Activated CD4-positive, alpha-beta memory T cell treated with anti-CD3 and anti-CD28 coated beads, Interleukin-2, amount 10 ng/mL, durations not matched to agents 7 days and 5 days (primary cell): ENCODE measurements around the gene ALK. TPM values are rescaled to one million over a fixed set of nuclear protein-coding genes. Genes with fewer than 3 reads are reported as not detected.

Source experiments
- CTCF ChIA-PET: fragments of 350-600 bp; sonication (Branson Sonifier 250); formaldehyde crosslinking; loops from one replicate; lab custom pipeline; 2021; ENCODE audit warnings: antibody characterized with exemption, inconsistent platforms; lab: Charles Lee
- POLR2A ChIA-PET: fragments of 350-600 bp; sonication (Branson Sonifier 250); formaldehyde crosslinking; loops from one replicate; lab custom pipeline; 2021; ENCODE audit warnings: antibody characterized with exemption; lab: Charles Lee
- DNase-seq: peaks from one replicate; pipeline ENCODE4 v3.0.0-alpha.2; 2020
- H3K27ac Mint-ChIP-seq: one replicate; pipeline ENCODE4 v1.8.0; 2021; ENCODE audit warnings: mild to moderate bottlenecking, mixed read lengths
- H3K27me3 Mint-ChIP-seq: one replicate; pipeline ENCODE4 v1.8.0; 2021; ENCODE audit warnings: mixed read lengths
- H3K36me3 Mint-ChIP-seq: one replicate; pipeline ENCODE4 v1.8.0; 2021; ENCODE audit warnings: low read depth, mixed read lengths
- H3K4me1 Mint-ChIP-seq: one replicate; pipeline ENCODE4 v1.8.0; 2021; ENCODE audit warnings: mixed read lengths
- H3K4me3 Mint-ChIP-seq: one replicate; pipeline ENCODE4 v1.8.0; 2021; ENCODE audit warnings: mild to moderate bottlenecking, mixed read lengths
- H3K9me3 Mint-ChIP-seq: one replicate; pipeline ENCODE4 v1.8.0; 2021; ENCODE audit warnings: mixed read lengths
- total RNA-seq, 2 experiments: library from RNA; stranded (reverse); gene quantifications; one replicate each; pipeline ENCODE4 v1.2.3, GENCODE V29; 2021

ALK gene
- total RNA-seq, 2 experiments from 2014 or later = not detected

DNA sequence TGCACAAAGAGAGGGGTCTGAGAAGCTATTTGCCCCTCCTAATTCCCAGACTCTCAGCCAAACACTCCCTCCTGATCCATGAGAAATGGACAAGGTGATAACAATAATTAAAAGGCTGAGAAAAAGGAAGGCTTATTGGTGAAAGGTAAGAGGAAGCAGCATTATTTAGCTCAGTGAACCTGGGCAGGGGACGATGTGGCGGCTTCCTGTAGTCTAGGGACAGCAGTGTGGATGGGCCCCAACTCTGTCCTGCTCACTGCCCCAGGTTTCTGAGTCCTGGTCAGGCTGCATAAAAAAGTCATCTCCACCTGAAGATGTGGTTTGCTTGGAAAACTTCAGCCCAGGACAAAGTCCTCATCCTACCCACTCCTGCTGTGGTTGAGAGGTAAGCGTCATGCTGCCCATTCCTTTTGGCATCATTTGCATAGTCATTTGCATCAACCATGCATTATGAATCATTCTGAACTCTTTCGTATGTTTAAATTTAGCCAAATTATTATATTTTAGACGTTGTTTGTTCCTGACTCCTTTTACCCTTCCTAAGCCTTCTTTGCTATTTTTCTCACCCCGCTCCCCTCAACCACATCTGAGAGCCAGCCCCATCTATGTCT lies 679.3 kb downstream of the ALK start:
- H3K27ac Mint-ChIP-seq = no peak overlapping the region
- POLR2A ChIA-PET = interaction anchor here (0.5 kb wide), 1 partner anchor 181 kb away, joined by 3 read pairs; no protein-coding TSS in a partner anchor
- no peaks in the 10 kb centered on the region for H3K4me1 Mint-ChIP-seq
- no peaks in the 10 kb centered on the region for H3K36me3 Mint-ChIP-seq
- CTCF ChIA-PET = no interaction called here
- DNase-seq = no peak
- no peaks in the 10 kb centered on the region for H3K9me3 Mint-ChIP-seq
- H3K27me3 Mint-ChIP-seq = peaks cover 5% of the 10 kb centered on the region
- no peak overlapping the region for H3K4me3 Mint-ChIP-seq

DNA sequence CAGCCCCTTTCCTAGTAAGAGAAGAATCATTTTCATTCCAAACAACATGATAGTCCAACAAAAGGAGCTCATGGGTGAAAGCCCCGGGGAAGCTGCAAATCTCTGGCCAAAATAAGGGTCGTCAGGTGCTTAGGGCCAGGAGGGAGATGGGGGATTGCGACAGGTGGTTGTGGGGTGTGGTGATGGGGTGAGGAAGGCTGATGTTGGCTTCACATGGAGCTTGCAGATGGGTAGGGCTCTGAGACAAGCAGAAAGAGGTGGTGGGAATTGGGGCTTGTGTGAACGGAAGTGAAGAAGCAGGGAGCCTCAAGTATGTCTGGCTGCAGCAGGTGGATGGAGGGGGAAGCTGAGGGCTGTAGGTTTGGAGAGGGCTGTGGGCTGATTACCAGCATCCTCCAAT lies 680.0 kb downstream of the ALK start:
- H3K27me3 Mint-ChIP-seq = peaks cover 5% of the 10 kb centered on the region
- CTCF ChIA-PET = no interaction called here
- no peaks in the 10 kb centered on the region for H3K9me3 Mint-ChIP-seq
- no peak overlapping the region for H3K27ac Mint-ChIP-seq
- DNase-seq = no peak
- POLR2A ChIA-PET = interaction anchor here (0.5 kb wide), 1 partner anchor 182 kb away, joined by 3 read pairs; no protein-coding TSS in a partner anchor
- no peak overlapping the region for H3K4me3 Mint-ChIP-seq
- no peaks in the 10 kb centered on the region for H3K36me3 Mint-ChIP-seq
- no peaks in the 10 kb centered on the region for H3K4me1 Mint-ChIP-seq

DNA sequence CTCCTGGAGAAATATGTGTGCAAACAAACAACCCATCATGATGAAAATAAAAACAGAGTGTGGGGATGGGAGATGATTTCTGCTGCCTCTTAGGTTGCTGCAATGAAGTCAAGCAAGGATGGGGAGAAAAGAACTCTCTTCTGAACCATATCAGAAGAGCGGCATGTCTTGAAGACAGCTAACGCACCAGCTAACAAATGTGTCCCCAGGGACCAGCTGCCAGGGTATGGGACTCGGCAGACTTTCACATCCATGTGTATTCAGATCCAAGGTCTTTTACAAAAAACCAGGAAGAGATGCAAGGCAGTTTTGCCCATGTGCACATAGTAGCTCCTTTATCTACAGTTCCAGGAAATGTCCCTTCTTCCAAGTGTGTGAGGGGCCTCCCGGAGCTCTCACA lies 680.8 kb downstream of the ALK start:
- Mint-ChIP-seq H3K4me3 (no peak overlapping the region), H3K36me3 (no peaks in the 10 kb centered on the region), H3K9me3 (no peaks in the 10 kb centered on the region), H3K4me1 (no peaks in the 10 kb centered on the region), H3K27ac (no peak overlapping the region), H3K27me3 (peaks cover 5% of the 10 kb centered on the region)
- POLR2A ChIA-PET = no interaction called here
- CTCF ChIA-PET = no interaction called here
- DNase-seq = no peak

DNA sequence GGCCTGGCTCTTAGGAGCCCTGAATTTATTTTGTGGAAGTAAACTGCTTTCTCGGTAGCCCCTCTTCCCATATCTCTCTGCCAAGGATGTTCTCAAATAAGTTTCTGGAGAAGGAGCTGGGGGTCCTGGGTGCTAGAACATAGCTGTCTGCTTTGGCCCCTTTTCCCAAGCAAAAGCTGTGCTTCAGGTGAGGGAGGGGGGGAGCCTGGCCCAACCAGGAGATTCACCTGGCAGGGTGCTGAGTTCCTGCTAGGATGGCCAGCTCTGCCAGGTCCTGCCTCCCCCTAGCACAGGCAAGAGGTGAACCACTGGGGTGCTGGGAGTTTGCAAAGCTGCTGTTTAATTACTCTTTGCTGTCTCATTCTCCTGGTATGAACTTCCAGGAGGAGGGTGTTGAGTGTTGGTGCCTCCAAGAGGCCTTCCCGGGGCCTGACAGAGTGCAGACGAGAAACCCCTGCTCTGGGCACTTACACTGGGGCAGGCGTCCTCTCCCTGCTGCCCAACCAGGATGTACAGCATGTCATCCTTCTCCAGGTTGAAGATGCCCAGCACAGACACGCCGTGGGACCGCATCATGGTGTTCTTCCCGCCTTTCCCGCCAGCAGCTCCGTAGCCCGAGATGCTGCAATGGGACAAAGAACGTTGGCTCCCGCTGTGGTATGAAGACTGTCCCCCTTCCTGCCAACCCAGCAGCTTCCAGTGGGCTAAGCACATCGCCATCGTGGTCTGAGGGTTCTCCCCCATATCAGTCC lies 682.0 kb downstream of the ALK start:
- no peaks in the 10 kb centered on the region for H3K4me1 Mint-ChIP-seq
- no peaks in the 10 kb centered on the region for H3K9me3 Mint-ChIP-seq
- no peaks in the 10 kb centered on the region for H3K36me3 Mint-ChIP-seq
- POLR2A ChIA-PET = no interaction called here
- CTCF ChIA-PET = no interaction called here
- H3K4me3 Mint-ChIP-seq = no peak overlapping the region
- H3K27ac Mint-ChIP-seq = no peak overlapping the region
- H3K27me3 Mint-ChIP-seq = peaks cover 5% of the 10 kb centered on the region
- no peak for DNase-seq

DNA sequence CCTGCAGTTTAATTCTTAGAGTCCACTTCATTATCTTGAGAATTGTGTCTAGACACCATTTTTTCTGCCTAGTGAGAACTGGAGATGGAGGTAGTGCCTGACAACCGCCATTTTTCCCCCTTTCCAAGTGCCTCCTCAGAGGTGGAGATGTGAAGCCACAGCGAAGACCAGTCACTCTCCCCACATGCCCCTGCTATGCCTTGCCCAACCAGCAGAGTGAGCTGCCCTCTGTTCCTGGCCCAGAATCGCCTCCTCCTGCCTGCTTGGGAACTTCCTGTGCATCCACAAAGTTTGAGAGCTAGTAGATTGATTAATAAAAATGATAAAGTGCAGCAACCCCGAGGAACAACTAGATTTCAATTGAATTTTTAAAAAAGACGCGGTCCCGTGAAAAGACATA lies 682.9 kb downstream of the ALK start:
- H3K27ac Mint-ChIP-seq = no peak overlapping the region

DNA sequence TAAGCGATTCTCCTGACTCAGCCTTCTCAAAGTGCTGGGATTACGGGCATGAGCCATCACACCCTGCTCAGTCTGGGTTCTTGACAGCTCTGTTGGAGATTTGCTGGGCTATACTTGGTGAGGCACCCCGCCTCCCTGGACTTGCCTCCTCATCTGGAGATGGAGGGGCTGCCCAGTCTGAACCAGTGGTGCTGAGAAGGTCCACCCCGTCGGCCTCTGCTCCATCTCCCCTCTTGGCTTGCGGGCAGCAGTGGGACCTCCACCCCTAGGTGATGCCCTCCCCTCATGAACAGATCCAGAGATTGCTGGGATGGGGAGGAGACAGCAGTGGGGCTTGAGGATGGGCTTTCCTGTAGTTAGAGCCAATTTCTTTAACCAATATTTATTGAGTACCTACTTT lies 685.3 kb downstream of the ALK start:
- Mint-ChIP-seq H3K27ac (no peak overlapping the region), H3K9me3 (no peaks in the 10 kb centered on the region), H3K4me1 (no peaks in the 10 kb centered on the region), H3K4me3 (no peak overlapping the region), H3K36me3 (no peaks in the 10 kb centered on the region), H3K27me3 (peaks cover 14% of the 10 kb centered on the region)
- POLR2A ChIA-PET = no interaction called here
- DNase-seq = no peak
- CTCF ChIA-PET = interaction anchor here (0.7 kb wide), 1 partner anchor 852 kb away, joined by 3 read pairs; no protein-coding TSS in a partner anchor

More for the DNA sequence above, 682.9 kb downstream of the ALK start:
- Mint-ChIP-seq H3K4me3 (no peak overlapping the region), H3K4me1 (no peaks in the 10 kb centered on the region), H3K36me3 (no peaks in the 10 kb centered on the region), H3K27me3 (peaks cover 12% of the 10 kb centered on the region), H3K9me3 (no peaks in the 10 kb centered on the region)
- ChIA-PET POLR2A (no interaction called here), CTCF (no interaction called here)
- DNase-seq = no peak

DNA sequence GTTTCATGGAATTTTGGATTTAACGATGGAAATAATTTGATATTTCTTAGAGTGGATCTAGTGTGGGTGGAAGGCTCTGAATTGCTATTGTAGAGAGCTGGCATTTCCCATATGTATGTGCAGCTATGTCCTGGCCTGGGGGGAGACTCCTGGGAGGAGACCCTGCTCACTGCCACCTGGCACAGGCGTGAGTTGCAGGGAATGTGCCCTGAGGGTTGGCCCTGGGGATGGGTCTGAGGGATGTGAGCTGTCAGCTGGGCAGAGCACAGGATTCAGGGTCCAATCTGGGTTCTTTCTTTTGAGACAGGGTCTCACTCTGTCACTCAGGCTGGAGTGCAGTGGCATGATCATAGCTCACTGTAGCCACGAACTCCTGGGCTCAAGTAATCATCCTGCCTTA lies 686.0 kb downstream of the ALK start:
- DNase-seq = no peak
- H3K9me3 Mint-ChIP-seq = no peaks in the 10 kb centered on the region
- ChIA-PET CTCF (interaction anchor here (0.7 kb wide), 1 partner anchor 852 kb away, joined by 3 read pairs; no protein-coding TSS in a partner anchor), POLR2A (no interaction called here)
- no peaks in the 10 kb centered on the region for H3K4me1 Mint-ChIP-seq
- H3K36me3 Mint-ChIP-seq = no peaks in the 10 kb centered on the region
- no peak overlapping the region for H3K4me3 Mint-ChIP-seq
- peaks cover 14% of the 10 kb centered on the region for H3K27me3 Mint-ChIP-seq
- no peak overlapping the region for H3K27ac Mint-ChIP-seq

DNA sequence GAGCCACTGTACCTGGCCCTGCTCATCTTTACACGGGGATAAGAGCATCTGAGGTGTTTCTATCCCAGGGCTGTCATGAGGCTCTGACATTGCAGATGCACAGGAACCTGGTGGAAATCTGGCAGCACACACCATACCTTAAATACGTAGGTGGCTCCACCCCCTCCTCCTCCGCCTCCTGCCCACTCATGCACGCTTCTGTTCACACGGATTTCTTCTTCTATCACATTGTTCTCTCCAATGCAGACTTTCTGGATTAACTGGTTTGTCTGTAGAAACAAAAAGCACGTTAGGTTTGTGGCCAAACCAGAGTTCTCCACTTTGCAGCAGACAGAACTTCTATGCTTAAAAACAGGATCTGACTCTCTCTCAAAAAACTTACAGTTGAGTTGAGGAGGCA lies 688.0 kb downstream of the ALK start:
- no peaks in the 10 kb centered on the region for H3K9me3 Mint-ChIP-seq
- no peak overlapping the region for H3K27ac Mint-ChIP-seq
- peaks cover 12% of the 10 kb centered on the region for H3K27me3 Mint-ChIP-seq
- CTCF ChIA-PET = no interaction called here
- no peak for DNase-seq
- no peak overlapping the region for H3K4me3 Mint-ChIP-seq
- H3K4me1 Mint-ChIP-seq = no peaks in the 10 kb centered on the region
- POLR2A ChIA-PET = no interaction called here
- no peaks in the 10 kb centered on the region for H3K36me3 Mint-ChIP-seq

DNA sequence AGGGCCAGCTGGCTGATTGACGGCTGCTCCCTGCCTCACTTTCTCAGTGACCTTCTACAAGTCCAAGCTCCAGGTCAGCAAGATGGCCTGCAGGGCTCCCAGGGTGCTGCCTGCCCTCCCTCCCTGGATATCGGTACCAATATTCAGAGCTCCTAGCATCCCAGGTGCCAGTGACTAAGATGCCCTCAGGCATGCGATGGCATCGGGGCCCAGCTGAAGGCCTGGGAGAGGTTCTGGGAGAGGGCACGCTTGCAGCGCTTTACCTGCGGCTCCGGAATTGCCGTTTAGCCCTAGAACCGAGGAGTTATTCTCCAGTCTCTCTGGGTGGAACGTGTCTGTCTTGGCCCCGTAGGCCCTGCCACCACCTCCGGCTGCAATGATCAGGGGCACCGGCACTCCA lies 689.3 kb downstream of the ALK start:
- CTCF ChIA-PET = no interaction called here
- Mint-ChIP-seq H3K4me1 (no peaks in the 10 kb centered on the region), H3K4me3 (no peak overlapping the region), H3K9me3 (no peaks in the 10 kb centered on the region), H3K27ac (no peak overlapping the region), H3K27me3 (peaks cover 9% of the 10 kb centered on the region), H3K36me3 (no peaks in the 10 kb centered on the region)
- POLR2A ChIA-PET = no interaction called here
- no peak for DNase-seq

DNA sequence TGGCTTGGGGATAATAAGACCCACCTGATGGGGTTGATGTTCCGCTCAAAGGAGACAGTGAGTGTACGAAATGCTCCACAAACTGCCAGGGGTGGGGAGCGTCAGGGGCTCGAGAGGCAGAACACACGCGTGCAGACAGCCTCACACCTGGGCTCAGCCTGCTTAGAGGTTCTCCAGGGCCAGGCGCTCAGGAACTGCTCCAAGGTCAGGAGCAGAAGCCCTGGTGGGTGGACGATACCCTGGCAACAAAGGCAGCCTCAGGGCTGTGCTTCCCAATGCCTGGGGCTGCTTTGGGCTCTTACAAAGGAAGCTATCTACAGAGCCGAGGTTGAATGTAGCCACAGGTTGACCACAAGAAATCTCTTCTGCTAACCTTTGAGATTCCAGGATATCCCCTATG lies 691.7 kb downstream of the ALK start:
- POLR2A ChIA-PET = no interaction called here
- DNase-seq = no peak
- Mint-ChIP-seq H3K36me3 (no peaks in the 10 kb centered on the region), H3K4me3 (no peak overlapping the region), H3K4me1 (no peaks in the 10 kb centered on the region), H3K27me3 (peaks cover 9% of the 10 kb centered on the region), H3K27ac (no peak overlapping the region), H3K9me3 (no peaks in the 10 kb centered on the region)
- CTCF ChIA-PET = no interaction called here

DNA sequence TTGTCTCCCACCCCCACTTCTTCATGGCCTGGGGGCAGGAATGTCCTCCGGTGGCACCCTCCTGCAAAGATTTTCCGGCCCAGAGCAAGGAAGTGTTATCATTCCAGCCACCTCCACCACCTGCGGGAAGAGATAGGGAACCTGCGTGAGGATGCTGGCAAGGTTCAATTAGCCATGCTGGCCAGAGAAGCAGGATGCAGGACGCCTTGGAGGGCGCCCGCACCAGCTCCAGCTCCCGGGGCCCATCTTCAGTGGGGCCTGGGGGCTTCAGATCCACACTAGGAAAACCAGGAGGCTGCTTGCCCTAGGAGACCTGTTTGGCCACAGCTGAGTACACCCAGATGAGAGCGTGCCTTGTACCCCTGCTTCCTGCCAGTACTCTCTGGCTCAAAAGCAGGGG lies 692.4 kb downstream of the ALK start:
- ChIA-PET CTCF (no interaction called here), POLR2A (no interaction called here)
- H3K27me3 Mint-ChIP-seq = peaks cover 11% of the 10 kb centered on the region
- H3K9me3 Mint-ChIP-seq = no peaks in the 10 kb centered on the region
- no peaks in the 10 kb centered on the region for H3K4me1 Mint-ChIP-seq
- no peaks in the 10 kb centered on the region for H3K36me3 Mint-ChIP-seq
- DNase-seq = no peak
- no peak overlapping the region for H3K4me3 Mint-ChIP-seq
- H3K27ac Mint-ChIP-seq = no peak overlapping the region

DNA sequence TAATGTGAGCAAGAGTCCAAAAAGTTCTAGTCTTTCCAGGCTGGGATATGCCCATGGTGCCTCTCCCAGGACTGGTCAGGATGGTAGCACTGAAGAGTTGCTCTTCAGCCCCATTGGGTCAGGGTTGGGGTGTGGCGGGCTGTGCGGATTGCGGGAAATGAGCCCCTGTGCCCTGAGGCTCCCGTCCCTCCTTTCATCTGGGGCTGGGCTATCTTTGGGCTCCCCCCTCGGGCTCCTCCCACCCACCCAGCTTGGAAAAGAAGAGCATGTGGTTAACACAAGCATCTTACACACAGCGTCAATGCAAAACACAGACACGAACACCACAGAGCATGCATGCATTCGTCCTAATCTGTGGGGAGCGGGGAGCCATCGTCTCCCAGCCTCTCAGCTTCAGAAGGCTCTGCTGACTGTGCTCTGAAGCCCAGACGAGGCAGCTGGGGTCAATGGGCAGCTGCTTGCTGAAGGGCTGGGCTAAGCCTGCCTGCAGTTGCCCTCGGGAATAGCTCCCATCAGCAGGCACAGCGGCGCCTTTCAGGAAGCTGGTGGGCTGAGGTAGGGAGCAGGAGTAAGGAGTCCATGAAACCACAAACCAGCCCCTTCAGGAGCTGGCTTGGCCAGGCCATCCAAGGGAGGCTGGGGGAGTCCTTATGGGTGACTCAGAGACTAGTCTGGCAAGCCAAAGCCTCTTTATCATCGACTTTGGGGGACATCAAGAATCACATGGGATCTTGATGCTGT lies 693.3 kb downstream of the ALK start:
- ChIA-PET POLR2A (no interaction called here), CTCF (no interaction called here)
- Mint-ChIP-seq H3K36me3 (no peaks in the 10 kb centered on the region), H3K4me3 (no peak overlapping the region), H3K9me3 (no peaks in the 10 kb centered on the region), H3K4me1 (no peaks in the 10 kb centered on the region), H3K27ac (no peak overlapping the region), H3K27me3 (peaks cover 6% of the 10 kb centered on the region)
- no peak for DNase-seq

DNA sequence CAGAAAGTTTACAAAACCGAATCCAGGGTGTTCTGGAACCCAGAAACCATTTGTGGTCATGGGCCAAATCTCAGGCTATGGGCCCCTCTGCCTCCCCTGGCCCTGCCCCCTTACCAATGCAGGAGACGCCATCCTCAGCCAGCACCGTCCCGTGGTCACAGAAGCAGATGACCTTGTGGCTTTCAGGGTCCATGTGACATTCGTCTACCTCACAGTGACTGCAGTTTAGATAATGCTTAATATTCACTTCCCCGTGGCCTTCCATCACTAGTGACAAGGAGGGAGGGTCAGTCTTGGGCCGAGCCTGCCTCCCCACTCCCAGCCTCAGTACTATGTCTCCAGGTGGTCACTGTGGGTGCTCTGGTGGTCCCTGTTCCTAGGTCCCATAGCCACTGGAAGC lies 694.6 kb downstream of the ALK start:
- no peak overlapping the region for H3K27ac Mint-ChIP-seq
- H3K4me1 Mint-ChIP-seq = no peaks in the 10 kb centered on the region
- H3K4me3 Mint-ChIP-seq = no peak overlapping the region
- no peaks in the 10 kb centered on the region for H3K9me3 Mint-ChIP-seq
- POLR2A ChIA-PET = no interaction called here
- DNase-seq = no peak
- H3K36me3 Mint-ChIP-seq = no peaks in the 10 kb centered on the region
- peaks cover 6% of the 10 kb centered on the region for H3K27me3 Mint-ChIP-seq
- CTCF ChIA-PET = no interaction called here
